ENCODE data around the gene SHD. TPM values are rescaled to one million over a fixed set of nuclear protein-coding genes. Genes with fewer than 3 reads are reported as not detected.

Gene SHD
- total and polyA plus RNA-seq, 2 of the 13 experiments (the other 11 are each of a cell fraction or from before 2014, with no cell fraction given), result 0.11 to 0.20 TPM

- TF ChIP-seq ZGPAT (CRISPR knock-in tag; IDR thresholded peaks at IDR 0.05), result peak; percentile 70; the same call in 1 of the 2 replicates
- peak; percentile 76; the same call in 1 of the 2 replicates for TF ChIP-seq ZNF790 (CRISPR knock-in tag; IDR thresholded peaks at IDR 0.05; ENCODE audit: borderline replicate concordance)
- peak; percentile 61; the same call in 1 of the 2 replicates for TF ChIP-seq BRD4 (CRISPR knock-in tag; IDR thresholded peaks at IDR 0.05)
- TF ChIP-seq KMT2B (CRISPR knock-in tag; IDR thresholded peaks at IDR 0.05), result peak; percentile 71
- TF ChIP-seq NFE2L1 (CRISPR knock-in tag; IDR thresholded peaks at IDR 0.05; ENCODE audit: borderline replicate concordance), result no peak
- no peak for TF ChIP-seq ZNF17 (CRISPR knock-in tag; IDR thresholded peaks at IDR 0.05)
- no peak; the same call in 1 of the 2 replicates for TF ChIP-seq ZBED4 (CRISPR knock-in tag; IDR thresholded peaks at IDR 0.05; ENCODE audit: borderline replicate concordance)
- no peak for TF ChIP-seq ATF7 (IDR thresholded peaks at IDR 0.05)
- no peak for TF ChIP-seq ATF7 (CRISPR knock-in tag; IDR thresholded peaks at IDR 0.05)
- TF ChIP-seq ZNF816 (CRISPR knock-in tag; IDR thresholded peaks at IDR 0.05; ENCODE audit: borderline replicate concordance), result no peak
- TF ChIP-seq ASH2L (IDR thresholded peaks at IDR 0.05; ENCODE audit: insufficient read length, low read depth, low read length), result peak; percentile 95
- TF ChIP-seq GATAD2A (CRISPR knock-in tag; IDR thresholded peaks at IDR 0.05), result peak; percentile 61
- TF ChIP-seq NONO (IDR thresholded peaks at IDR 0.05), result no peak
- peak; percentile 19; the same call in 1 of the 2 replicates for TF ChIP-seq NONO (CRISPR knock-in tag; conservative IDR thresholded peaks at IDR 0.05)
- 0 out of 2 replicates have a peak, but pooled peaks have one; percentile 29 for TF ChIP-seq HES4 (CRISPR knock-in tag; IDR thresholded peaks at IDR 0.05; ENCODE audit: borderline replicate concordance)
- TF ChIP-seq, protein P1, sequence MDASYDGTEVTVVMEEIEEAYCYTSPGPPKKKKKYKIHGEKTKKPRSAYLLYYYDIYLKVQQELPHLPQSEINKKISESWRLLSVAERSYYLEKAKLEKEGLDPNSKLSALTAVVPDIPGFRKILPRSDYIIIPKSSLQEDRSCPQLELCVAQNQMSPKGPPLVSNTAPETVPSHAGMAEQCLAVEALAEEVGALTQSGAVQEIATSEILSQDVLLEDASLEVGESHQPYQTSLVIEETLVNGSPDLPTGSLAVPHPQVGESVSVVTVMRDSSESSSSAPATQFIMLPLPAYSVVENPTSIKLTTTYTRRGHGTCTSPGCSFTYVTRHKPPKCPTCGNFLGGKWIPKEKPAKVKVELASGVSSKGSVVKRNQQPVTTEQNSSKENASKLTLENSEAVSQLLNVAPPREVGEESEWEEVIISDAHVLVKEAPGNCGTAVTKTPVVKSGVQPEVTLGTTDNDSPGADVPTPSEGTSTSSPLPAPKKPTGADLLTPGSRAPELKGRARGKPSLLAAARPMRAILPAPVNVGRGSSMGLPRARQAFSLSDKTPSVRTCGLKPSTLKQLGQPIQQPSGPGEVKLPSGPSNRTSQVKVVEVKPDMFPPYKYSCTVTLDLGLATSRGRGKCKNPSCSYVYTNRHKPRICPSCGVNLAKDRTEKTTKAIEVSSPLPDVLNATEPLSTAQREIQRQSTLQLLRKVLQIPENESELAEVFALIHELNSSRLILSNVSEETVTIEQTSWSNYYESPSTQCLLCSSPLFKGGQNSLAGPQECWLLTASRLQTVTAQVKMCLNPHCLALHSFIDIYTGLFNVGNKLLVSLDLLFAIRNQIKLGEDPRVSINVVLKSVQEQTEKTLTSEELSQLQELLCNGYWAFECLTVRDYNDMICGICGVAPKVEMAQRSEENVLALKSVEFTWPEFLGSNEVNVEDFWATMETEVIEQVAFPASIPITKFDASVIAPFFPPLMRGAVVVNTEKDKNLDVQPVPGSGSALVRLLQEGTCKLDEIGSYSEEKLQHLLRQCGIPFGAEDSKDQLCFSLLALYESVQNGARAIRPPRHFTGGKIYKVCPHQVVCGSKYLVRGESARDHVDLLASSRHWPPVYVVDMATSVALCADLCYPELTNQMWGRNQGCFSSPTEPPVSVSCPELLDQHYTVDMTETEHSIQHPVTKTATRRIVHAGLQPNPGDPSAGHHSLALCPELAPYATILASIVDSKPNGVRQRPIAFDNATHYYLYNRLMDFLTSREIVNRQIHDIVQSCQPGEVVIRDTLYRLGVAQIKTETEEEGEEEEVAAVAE (CRISPR knock-in tag; IDR thresholded peaks at IDR 0.05; ENCODE audit: borderline replicate concordance), result peak; percentile 53; the same call in 1 of the 2 replicates
- TF ChIP-seq NR2F2 (IDR thresholded peaks at IDR 0.05; ENCODE audit: borderline replicate concordance, low read depth), result peak; percentile 66; the same call in 1 of the 2 replicates
- TF ChIP-seq ZNF629 (CRISPR knock-in tag; conservative IDR thresholded peaks at IDR 0.05), result no peak
- peak; percentile 69; the same call in 1 of the 2 replicates for TF ChIP-seq SRF (IDR thresholded peaks at IDR 0.05; ENCODE audit: low read depth, low read length)
- no peak; the same call in 1 of the 2 replicates for TF ChIP-seq ZSCAN21 (CRISPR knock-in tag; IDR thresholded peaks at IDR 0.05; ENCODE audit: borderline replicate concordance)
These were observed 32.1 kb upstream of the SHD start, which contains the start of gene YJU2 (continued) for GRCh38 chr19:4246767-4247593.
